Measurements from ENCODE around the gene HAUS3.

- TF ChIP-seq TAF1 (IDR thresholded peaks at IDR 0.05; ENCODE audit: borderline replicate concordance, low read depth, low read length): no peak
- no peak for TF ChIP-seq POLR2AphosphoS5 (IDR thresholded peaks at IDR 0.05; ENCODE audit: low read depth, low read length)
These were observed 45.1 kb upstream of the HAUS3 start for GRCh38 chr4:2286904-2287593.
